HG03439 (cell line): ENCODE measurements around the gene BEND2.

ENCODE experiments used
- ATAC-seq: cut with Tn5 transposase; IDR thresholded peaks from one replicate; pipeline ENCODE4 v1.9.1; 2021; ENCODE audit warnings: mild to moderate bottlenecking, moderate library complexity; ENCODE audit not compliant: unreplicated experiment

Gene BEND2

GRCh38 chrX:18146009-18146408 lies 74.7 kb downstream of the BEND2 start:
- no peak for ATAC-seq

GRCh38 chrX:18136816-18137215 lies 83.9 kb downstream of the BEND2 start:
- no peak for ATAC-seq

GRCh38 chrX:18133605-18134004 lies 87.1 kb downstream of the BEND2 start:
- ATAC-seq: no peak

- no peak for ATAC-seq
These were observed 91.0 kb downstream of the BEND2 start for GRCh38 chrX:18129690-18130089.

- ATAC-seq: no peak
These were observed 93.7 kb downstream of the BEND2 start for GRCh38 chrX:18126971-18127370.

GRCh38 chrX:18119856-18120255 lies 100.8 kb downstream of the BEND2 start:
- ATAC-seq: no peak
